Gastrocnemius medialis (tissue), 4 donors: ENCODE results near the gene NDUFB8. TPM values are rescaled to one million over a fixed set of nuclear protein-coding genes. Genes with fewer than 3 reads are reported as not detected.

ENCODE experiments used
- ATAC-seq, 2 donors: fragments of 150-250 bp; one replicate each; pipeline ENCODE4 v1.9.1; 2016
- DNase-seq, 2 donors: peaks; one replicate each; pipeline ENCODE4 v3.0.0-alpha.2; 2019
- H3K27ac ChIP-seq, 4 donors: fragments of 200-600 bp; sonication (generic); 1 replicate in 1 of 4; 2 replicates in 3 of 4; pipeline ENCODE4 v1.5.1; 2016 to 2018; ENCODE audit warnings: mild to moderate bottlenecking in 2 of 4, moderate library complexity in 1 of 4
- H3K27me3 ChIP-seq, 3 donors: fragments of 200-600 bp; sonication (generic) in 2 of 3; 1 replicate in 1 of 3; 2 replicates in 2 of 3; pipeline versions ENCODE4 v1.5.1 to v1.6.0; 2016 to 2019; ENCODE audit warnings: mild to moderate bottlenecking in 1 of 3, moderate library complexity in 1 of 3
- H3K36me3 ChIP-seq, 2 donors: fragments of 200-600 bp; sonication (generic) in 1 of 2; one replicate each; pipeline ENCODE4 v1.5.1; 2017 to 2018
- H3K4me1 ChIP-seq, 2 donors: fragments of 200-600 bp; sonication (generic) in 1 of 2; one replicate each; pipeline ENCODE4 v1.5.1; 2016 to 2017; ENCODE audit warnings: mild to moderate bottlenecking in 2 of 2
- H3K4me3 ChIP-seq, 4 donors: fragments of 200-600 bp; sonication (generic) in 3 of 4; 1 replicate in 1 of 4; 2 replicates in 3 of 4; pipeline ENCODE4 v1.5.1; 2016 to 2019; ENCODE audit warnings: mild to moderate bottlenecking in 2 of 4
- H3K9me3 ChIP-seq, 3 donors: fragments of 200-600 bp; sonication (generic) in 2 of 3; 1 replicate in 1 of 3; 2 replicates in 2 of 3; pipeline ENCODE4 v1.5.1; 2016 to 2019
- POLR2A ChIP-seq, 2 donors: fragments of 450-650 bp; IDR thresholded peaks; one replicate each; pipeline ENCODE4 v1.6.1; 2017; ENCODE audit warnings: antibody characterized with exemption in 2 of 2, mild to moderate bottlenecking in 2 of 2, moderate library complexity in 2 of 2
- in situ Hi-C, 4 donors: fragments of 200-750 bp; cut with MboI; loops; one replicate each; pipeline versions ENCODE4 v1.15.0 to v1.8.0; 2017; ENCODE audit warnings: low sequenced_read_pairs in 4 of 4
- intact Hi-C: fragments of 100-400 bp; cut with DNase I; formaldehyde crosslinking; loops from one replicate; pipeline ENCODE4 v1.15.1; 2023; ENCODE audit warnings: low total_unique reads
- total RNA-seq, 4 donors: library from RNA; depleted of rRNA; stranded (reverse); fragments of >200 nt; gene quantifications; one replicate each; pipeline versions ENCODE4 v1.1.0 to v1.2.3, GENCODE V29; 2016
- TF ChIP-seq, protein P1 (sequence below), 5 experiments: fragments of 450-650 bp in 3 of 5; fragments of 200-600 bp in 2 of 5; sonication (generic) in 2 of 5; IDR thresholded peaks in 4 of 5; conservative IDR thresholded peaks in 1 of 5; 1 replicate in 4 of 5; 2 replicates in 1 of 5; pipeline ENCODE4 v1.5.1; 2016 to 2019; ENCODE audit warnings: antibody characterized with exemption in 5 of 5, mild to moderate bottlenecking in 3 of 5, moderate library complexity in 3 of 5

The NDUFB8 gene
- total RNA-seq, 4 donors from 2014 or later, result 170 to 229 (median 219) TPM

DNA sequence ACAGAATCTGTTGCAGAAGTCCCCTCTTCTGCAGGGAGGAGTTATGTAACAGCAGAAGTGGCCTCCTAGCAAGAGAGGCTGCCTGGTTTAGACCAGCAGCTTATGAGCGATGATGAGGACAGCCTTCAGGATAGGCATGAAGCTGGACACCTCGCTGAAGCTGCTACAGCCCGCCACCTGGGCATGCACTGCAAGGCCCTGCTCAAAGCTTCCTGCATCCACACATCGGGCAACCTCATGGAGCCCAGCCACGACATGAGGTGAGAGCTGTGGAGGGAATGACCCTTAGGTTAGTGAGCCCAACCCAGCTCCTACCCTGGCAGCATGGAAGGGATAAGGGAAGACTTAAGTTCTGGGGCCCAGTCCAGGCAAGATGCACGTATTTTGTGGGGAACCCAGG lies 42.1 kb downstream of the NDUFB8 start:
- Histone ChIP-seq H3K27ac (no peak overlapping the region), H3K36me3 (peaks cover 0 to 32% of the 10 kb centered on the region in 2 donors), H3K27me3 (no peaks in the 10 kb centered on the region), H3K9me3 (no peaks in the 10 kb centered on the region), H3K4me3 (no peak overlapping the region), H3K4me1 (peaks cover 3 to 5% of the 10 kb centered on the region in 2 donors)
- intact Hi-C loops (no loop called here), in situ Hi-C loops (no loop called here)
- TF ChIP-seq, protein P1, sequence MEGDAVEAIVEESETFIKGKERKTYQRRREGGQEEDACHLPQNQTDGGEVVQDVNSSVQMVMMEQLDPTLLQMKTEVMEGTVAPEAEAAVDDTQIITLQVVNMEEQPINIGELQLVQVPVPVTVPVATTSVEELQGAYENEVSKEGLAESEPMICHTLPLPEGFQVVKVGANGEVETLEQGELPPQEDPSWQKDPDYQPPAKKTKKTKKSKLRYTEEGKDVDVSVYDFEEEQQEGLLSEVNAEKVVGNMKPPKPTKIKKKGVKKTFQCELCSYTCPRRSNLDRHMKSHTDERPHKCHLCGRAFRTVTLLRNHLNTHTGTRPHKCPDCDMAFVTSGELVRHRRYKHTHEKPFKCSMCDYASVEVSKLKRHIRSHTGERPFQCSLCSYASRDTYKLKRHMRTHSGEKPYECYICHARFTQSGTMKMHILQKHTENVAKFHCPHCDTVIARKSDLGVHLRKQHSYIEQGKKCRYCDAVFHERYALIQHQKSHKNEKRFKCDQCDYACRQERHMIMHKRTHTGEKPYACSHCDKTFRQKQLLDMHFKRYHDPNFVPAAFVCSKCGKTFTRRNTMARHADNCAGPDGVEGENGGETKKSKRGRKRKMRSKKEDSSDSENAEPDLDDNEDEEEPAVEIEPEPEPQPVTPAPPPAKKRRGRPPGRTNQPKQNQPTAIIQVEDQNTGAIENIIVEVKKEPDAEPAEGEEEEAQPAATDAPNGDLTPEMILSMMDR (IDR thresholded peaks at IDR 0.05 in 4 of 5, conservative IDR thresholded peaks at IDR 0.05 in 1 of 5), result no peak
- no peak for TF ChIP-seq POLR2A (IDR thresholded peaks at IDR 0.05)
- ATAC-seq (no peak), DNase-seq (no peak)

DNA sequence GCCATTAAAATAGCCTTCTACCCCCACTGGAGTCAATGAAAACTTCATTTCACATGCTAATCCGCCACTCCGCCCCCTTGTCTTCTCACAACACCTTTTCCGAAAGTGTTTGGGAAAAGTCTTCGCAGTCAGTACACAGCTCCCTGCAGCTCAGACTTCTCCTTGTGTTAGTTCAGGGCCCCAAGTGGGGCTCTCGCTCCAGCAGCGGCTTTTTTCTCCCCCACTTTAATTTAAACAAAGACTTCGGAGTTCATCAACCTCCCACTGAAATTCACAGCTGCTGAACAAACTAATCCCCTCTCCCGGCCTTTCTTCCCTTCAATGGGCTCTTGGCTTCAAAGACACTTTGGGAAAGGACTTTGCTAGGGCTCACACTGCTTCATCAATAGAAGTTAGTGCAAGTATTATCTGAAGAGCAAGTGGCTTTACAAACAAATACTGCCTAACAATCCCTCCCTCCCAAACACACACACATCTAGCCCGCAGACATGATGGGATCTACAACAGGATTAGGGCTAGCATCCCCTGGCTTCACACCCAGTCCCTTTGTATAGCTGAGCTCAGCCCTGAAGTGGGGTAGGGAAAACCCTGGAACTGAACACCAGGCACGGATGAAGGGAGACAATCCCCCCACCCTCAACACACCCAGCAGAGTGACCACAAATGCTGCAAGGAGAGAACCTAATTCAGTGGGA lies 43.7 kb downstream of the NDUFB8 start:
- Histone ChIP-seq H3K9me3 (no peaks in the 10 kb centered on the region), H3K27ac (no peak overlapping the region), H3K4me1 (peaks cover 7 to 14% of the 10 kb centered on the region in 2 donors), H3K27me3 (peaks cover 0 to under 1% (median 0%) of the 10 kb centered on the region in 3 donors), H3K36me3 (peaks cover 0 to 32% of the 10 kb centered on the region in 2 donors), H3K4me3 (no peak overlapping the region)
- no peak for DNase-seq
- intact Hi-C loops (no loop called here), in situ Hi-C loops (no loop called here)
- no peak for ATAC-seq
- TF ChIP-seq POLR2A (IDR thresholded peaks at IDR 0.05), result no peak
- TF ChIP-seq, protein P1 (IDR thresholded peaks at IDR 0.05 in 4 of 5, conservative IDR thresholded peaks at IDR 0.05 in 1 of 5), result no peak

GRCh38 chr10:100485366-100485765 lies 44.3 kb downstream of the NDUFB8 start:
- no peak for DNase-seq
- H3K9me3 ChIP-seq, result no peaks in the 10 kb centered on the region
- peaks cover 0 to 31% of the 10 kb centered on the region in 2 donors for H3K36me3 ChIP-seq
- intact Hi-C loops (no loop called here), in situ Hi-C loops (no loop called here)
- H3K27ac ChIP-seq, result no peak overlapping the region
- ATAC-seq, result no peak
- peaks cover 0 to 6% (median 6%) of the 10 kb centered on the region in 3 donors for H3K27me3 ChIP-seq
- H3K4me3 ChIP-seq, result no peak overlapping the region
- TF ChIP-seq, protein P1 (IDR thresholded peaks at IDR 0.05 in 4 of 5, conservative IDR thresholded peaks at IDR 0.05 in 1 of 5), result no peak
- no peak for TF ChIP-seq POLR2A (IDR thresholded peaks at IDR 0.05)
- peaks cover 7 to 14% of the 10 kb centered on the region in 2 donors for H3K4me1 ChIP-seq

DNA sequence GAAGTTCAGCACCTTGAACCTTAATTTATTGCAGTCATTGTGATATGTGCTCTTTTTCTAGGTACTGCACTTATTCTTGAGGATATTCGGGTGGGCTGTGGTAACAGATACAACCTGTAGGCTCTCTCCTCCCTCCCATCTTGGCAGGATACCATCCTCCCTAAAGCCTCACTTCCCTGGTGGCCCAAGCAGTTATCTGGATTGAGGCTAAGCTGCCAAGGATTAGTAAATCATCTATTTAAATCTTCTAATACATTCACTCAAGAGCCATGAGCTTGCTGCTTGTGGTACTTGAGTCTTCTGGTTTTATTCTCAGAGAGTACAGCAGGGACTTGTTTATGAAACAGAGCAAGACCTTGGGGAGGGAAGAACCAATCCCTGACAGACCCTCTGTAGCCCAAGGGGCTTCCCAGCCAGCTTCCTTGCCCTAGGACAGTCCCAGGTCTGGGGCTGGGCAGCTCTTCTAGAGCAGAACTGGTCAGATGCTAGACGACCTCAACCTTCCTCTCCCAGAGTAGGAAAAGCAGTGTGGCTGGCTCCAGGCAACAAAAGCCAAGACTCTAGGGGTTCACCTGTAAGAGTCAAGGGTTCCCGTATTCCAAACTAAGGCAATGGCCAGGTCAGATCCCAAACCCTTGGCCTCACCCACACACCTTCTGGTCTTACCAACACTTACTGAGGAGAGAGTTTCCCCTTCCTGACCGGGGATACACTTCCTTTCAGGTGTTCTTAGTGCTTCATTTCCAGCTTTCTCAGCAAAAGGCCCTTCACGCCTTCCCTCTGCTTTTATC lies 45.6 kb downstream of the NDUFB8 start:
- intact Hi-C loops, result loop anchor here (2.0 kb wide), 1 partner anchor 51 kb away; no protein-coding TSS in a partner anchor
- ATAC-seq, result no peak
- H3K9me3 ChIP-seq, result no peaks in the 10 kb centered on the region
- DNase-seq, result no peak
- peaks cover 2 to 18% (median 14%) of the 10 kb centered on the region in 3 donors for H3K27me3 ChIP-seq
- no peak overlapping the region for H3K27ac ChIP-seq
- H3K36me3 ChIP-seq, result peaks cover 0 to 20% of the 10 kb centered on the region in 2 donors
- in situ Hi-C loops, result no loop called here
- no peak overlapping the region for H3K4me3 ChIP-seq
- TF ChIP-seq POLR2A (IDR thresholded peaks at IDR 0.05), result no peak
- TF ChIP-seq, protein P1 (IDR thresholded peaks at IDR 0.05 in 4 of 5, conservative IDR thresholded peaks at IDR 0.05 in 1 of 5), result no peak
- H3K4me1 ChIP-seq, result peaks cover 7 to 14% of the 10 kb centered on the region in 2 donors
